Aorta (tissue), 5 donors: Measurements from ENCODE around the gene ORM1. TPM values are rescaled to one million over a fixed set of nuclear protein-coding genes. Genes with fewer than 3 reads are reported as not detected.
A peak's percentile ranks its signal among the peaks of the same experiment; 100 is the strongest.

ENCODE experiments used
- ATAC-seq: fragments of 200-7000 bp; cut with Tn5 transposase; one replicate; pipeline ENCODE4 v1.9.1; 2022; ENCODE audit warnings: moderate library complexity; ENCODE audit not compliant: low FRiP score
- DNase-seq, 2 donors: peaks; one replicate each; pipeline ENCODE4 v3.0.0-alpha.2; 2020
- H3K27ac ChIP-seq, 2 donors: one replicate each; pipeline ENCODE4 v1.5.1; 2013; ENCODE audit warnings: low read length in 2 of 2, mild to moderate bottlenecking in 2 of 2, moderate library complexity in 2 of 2, control low read depth in 1 of 2, inconsistent platforms in 1 of 2, low read depth in 1 of 2
- H3K27me3 ChIP-seq, 2 donors: one replicate each; pipeline ENCODE4 v1.6.1; 2013; ENCODE audit warnings: control low read depth in 1 of 2, low read length in 1 of 2, mild to moderate bottlenecking in 1 of 2, moderate library complexity in 1 of 2; ENCODE audit not compliant: insufficient read depth in 2 of 2, control insufficient read depth in 1 of 2
- H3K36me3 ChIP-seq, 2 donors: one replicate each; pipeline ENCODE4 v1.6.1; 2013; ENCODE audit warnings: control low read depth in 1 of 2, low read length in 1 of 2, mild to moderate bottlenecking in 1 of 2; ENCODE audit not compliant: insufficient read depth in 2 of 2, control insufficient read depth in 1 of 2
- H3K4me1 ChIP-seq, 2 donors: one replicate each; pipeline ENCODE4 v1.6.1; 2013; ENCODE audit warnings: low read length in 2 of 2, control low read depth in 1 of 2, mild to moderate bottlenecking in 1 of 2, moderate library complexity in 1 of 2; ENCODE audit not compliant: insufficient read depth in 2 of 2, control insufficient read depth in 1 of 2
- H3K4me3 ChIP-seq, 2 donors: one replicate each; pipeline ENCODE4 v1.5.1; 2013; ENCODE audit warnings: low read length in 2 of 2, control low read depth in 1 of 2, mild to moderate bottlenecking in 1 of 2
- H3K9me3 ChIP-seq: one replicate; pipeline ENCODE4 v1.6.1; 2013; ENCODE audit warnings: mild to moderate bottlenecking, low read length; ENCODE audit not compliant: control insufficient read depth
- WGBS, 2 donors: extraction: QIAGEN DNeasy Blood & Tissue Kit; methylation state at CpG; one replicate each; pipeline ENCODE4 v1.1.7; 2013; 5-methylcytosine and 5-hydroxymethylcytosine counted together
- intact Hi-C, 2 donors: fragments of 100-400 bp; cut with DNase I; formaldehyde crosslinking; loops; one replicate each; pipeline versions ENCODE4 v1.14.2 to v1.15.0; 2022
- polyA plus RNA-seq, 2 donors: library from polyadenylated mRNA; stranded (reverse); fragments of 200-250 nt; gene quantifications; one replicate each; pipeline ENCODE4 v1.2.3, GENCODE V29; 2013
- total RNA-seq, 2 donors: library from RNA; stranded (reverse); fragmentation: NEBNext Ultra II Directional; extraction: Animal tissue kit (Norgen Biotek cat#: 25700); gene quantifications; one replicate each; pipeline ENCODE4 v1.2.1, GENCODE V29; 2021
- donor health status: healthy with polysubstance abuse.
- donor health status: Bipolar disorder and iron deficiency.
- donor health status: DM: no; HTN: no; CAD: no.
- donor health status: DM: no; HTN: no; CAD: no.
- donor health status: DM: yes; HTN: yes; CAD: no.

The ORM1 gene
- total and polyA plus RNA-seq, 4 donors = 0.28 to 3.0 (median 0.45) TPM; not detected in 1

GRCh38 chr9:114356792-114357191 is 33.9 kb downstream of the ORM1 start:
- no peak for ATAC-seq
- Histone ChIP-seq H3K4me1 (no peaks in the 10 kb centered on the region), H3K4me3 (no peak overlapping the region), H3K27me3 (no peaks in the 10 kb centered on the region), H3K36me3 (peaks cover 0 to 33% of the 10 kb centered on the region in 2 donors), H3K27ac (no peak overlapping the region), H3K9me3 (no peaks in the 10 kb centered on the region)
- intact Hi-C loops = no loop called here
- WGBS, 2 donors = 67 to 72% methylated on average over 6 of the region's 6 CpGs
- peak in 1 of 2 donors; percentile 62 for DNase-seq

- H3K4me3 ChIP-seq = no peak overlapping the region
- intact Hi-C loops = no loop called here
- WGBS, 2 donors = 86% methylated on average over 6 of the region's 6 CpGs
- H3K36me3 ChIP-seq = peaks cover 0 to 33% of the 10 kb centered on the region in 2 donors
- H3K27ac ChIP-seq = no peak overlapping the region
- H3K27me3 ChIP-seq = no peaks in the 10 kb centered on the region
- H3K4me1 ChIP-seq = no peaks in the 10 kb centered on the region
- no peak for ATAC-seq
- no peaks in the 10 kb centered on the region for H3K9me3 ChIP-seq
- peak in 1 of 2 donors; percentile 22 for DNase-seq
These were observed 34.5 kb downstream of the ORM1 start for GRCh38 chr9:114357360-114357759.

- WGBS, 2 donors = 93 to 94% methylated on average over 9 of the region's 9 CpGs
- peak in 1 of 2 donors; percentile 55 for DNase-seq
- ATAC-seq = no peak
- Histone ChIP-seq H3K4me3 (no peak overlapping the region), H3K27me3 (no peaks in the 10 kb centered on the region), H3K27ac (no peak overlapping the region), H3K36me3 (peaks cover 0 to 33% of the 10 kb centered on the region in 2 donors), H3K4me1 (no peaks in the 10 kb centered on the region), H3K9me3 (no peaks in the 10 kb centered on the region)
- intact Hi-C loops = no loop called here
These were observed 35.0 kb downstream of the ORM1 start for GRCh38 chr9:114357911-114358328.

- WGBS, 2 donors = 93% methylated on average over 7 of the region's 7 CpGs
- no peaks in the 10 kb centered on the region for H3K4me1 ChIP-seq
- H3K4me3 ChIP-seq = no peak overlapping the region
- DNase-seq = peak in 1 of 2 donors; percentile 63
- intact Hi-C loops = no loop called here
- no peaks in the 10 kb centered on the region for H3K9me3 ChIP-seq
- H3K36me3 ChIP-seq = peaks cover 0 to 37% of the 10 kb centered on the region in 2 donors
- ATAC-seq = no peak
- H3K27ac ChIP-seq = no peak overlapping the region
- H3K27me3 ChIP-seq = no peaks in the 10 kb centered on the region
These were observed 36.9 kb downstream of the ORM1 start for GRCh38 chr9:114359801-114360200.

GRCh38 chr9:114361542-114361941 is 38.6 kb downstream of the ORM1 start:
- Histone ChIP-seq H3K4me1 (peaks cover 0 to 2% of the 10 kb centered on the region in 2 donors), H3K4me3 (no peak overlapping the region), H3K27ac (no peak overlapping the region), H3K9me3 (no peaks in the 10 kb centered on the region), H3K27me3 (no peaks in the 10 kb centered on the region), H3K36me3 (peaks cover 0 to 29% of the 10 kb centered on the region in 2 donors)
- peak in 1 of 2 donors; percentile 56 for DNase-seq
- intact Hi-C loops = no loop called here
- WGBS, 2 donors = 88 to 89% methylated on average over 7 of the region's 7 CpGs
- ATAC-seq = no peak

- intact Hi-C loops = no loop called here
- H3K4me1 ChIP-seq = peaks cover 0 to 2% of the 10 kb centered on the region in 2 donors
- H3K4me3 ChIP-seq = no peak overlapping the region
- WGBS, 2 donors = 84 to 88% methylated on average over 12 of the region's 12 CpGs
- no peak for ATAC-seq
- peak in 1 of 2 donors; percentile 70 for DNase-seq
- H3K9me3 ChIP-seq = no peaks in the 10 kb centered on the region
- H3K27me3 ChIP-seq = no peaks in the 10 kb centered on the region
- H3K27ac ChIP-seq = no peak overlapping the region
- peaks cover 0 to 23% of the 10 kb centered on the region in 2 donors for H3K36me3 ChIP-seq
These were observed 39.5 kb downstream of the ORM1 start for GRCh38 chr9:114362394-114362793.

GRCh38 chr9:114363424-114363823 is 40.5 kb downstream of the ORM1 start:
- peaks cover 0 to 21% of the 10 kb centered on the region in 2 donors for H3K36me3 ChIP-seq
- ATAC-seq = no peak
- 45 to 58% methylated on average over 2 of the region's 2 CpGs for WGBS, 2 donors
- no peaks in the 10 kb centered on the region for H3K27me3 ChIP-seq
- no peaks in the 10 kb centered on the region for H3K9me3 ChIP-seq
- no peak overlapping the region for H3K27ac ChIP-seq
- H3K4me3 ChIP-seq = no peak overlapping the region
- intact Hi-C loops = no loop called here
- DNase-seq = no peak
- H3K4me1 ChIP-seq = peaks cover 0 to 2% of the 10 kb centered on the region in 2 donors

- 62 to 64% methylated on average over 6 of the region's 6 CpGs for WGBS, 2 donors
- ATAC-seq = no peak
These were observed 41.5 kb downstream of the ORM1 start for GRCh38 chr9:114364134-114365041.

GRCh38 chr9:114365194-114365593 is 42.3 kb downstream of the ORM1 start:
- 88 to 92% methylated on average over 2 of the region's 2 CpGs for WGBS, 2 donors
- H3K27me3 ChIP-seq = no peaks in the 10 kb centered on the region
- H3K4me1 ChIP-seq = peaks cover 0 to 2% of the 10 kb centered on the region in 2 donors
- no peaks in the 10 kb centered on the region for H3K9me3 ChIP-seq
- DNase-seq (no peak), ATAC-seq (no peak)
- H3K4me3 ChIP-seq = no peak overlapping the region
- peaks cover 0 to 11% of the 10 kb centered on the region in 2 donors for H3K36me3 ChIP-seq
- intact Hi-C loops = no loop called here
- H3K27ac ChIP-seq = no peak overlapping the region

More at GRCh38 chr9:114364134-114365041, 41.5 kb downstream of the ORM1 start:
- Histone ChIP-seq H3K4me3 (no peak overlapping the region), H3K36me3 (peaks cover 0 to 16% of the 10 kb centered on the region in 2 donors), H3K4me1 (peaks cover 0 to 2% of the 10 kb centered on the region in 2 donors), H3K9me3 (no peaks in the 10 kb centered on the region), H3K27ac (no peak overlapping the region), H3K27me3 (no peaks in the 10 kb centered on the region)
- peak in 1 of 2 donors; percentile 23 for DNase-seq
- intact Hi-C loops = no loop called here
